K562 (cell line): ENCODE results near the gene ATOSA.

Experiments
- FOXM1 ChIP-seq, 2 experiments: fragments of 450-650 bp in 1 of 2; sonication (generic) in 1 of 2; formaldehyde crosslinking in 1 of 2; IDR thresholded peaks; 2 replicates each; pipeline versions ENCODE4 v1.6.1 to v1.9.0; 2017 to 2022; ENCODE audit warnings: low read depth in 2 of 2, mild to moderate bottlenecking in 2 of 2, missing genetic modification reagents in 1 of 2, moderate library complexity in 1 of 2
- GATA2 ChIP-seq: sonication (generic); formaldehyde crosslinking; IDR thresholded peaks from 2 replicates; pipeline ENCODE4 v1.4.0; 2020; ENCODE audit warnings: mild to moderate bottlenecking, missing genetic modification reagents
- KLF16 ChIP-seq: IDR thresholded peaks from 2 replicates; pipeline ENCODE4 v1.6.1; 2016; ENCODE audit warnings: antibody characterized with exemption
- POU5F1 ChIP-seq: fragments of 150-350 bp; IDR thresholded peaks from 2 replicates; pipeline ENCODE4 v1.6.1; 2014; ENCODE audit warnings: borderline replicate concordance, low read length, low read depth, mild to moderate bottlenecking; ENCODE audit not compliant: partially characterized antibody
- SOX6 ChIP-seq: fragments of 450-650 bp; IDR thresholded peaks from 2 replicates; pipeline ENCODE4 v1.6.1; 2014; ENCODE audit warnings: mild to moderate bottlenecking
- ZNF354B ChIP-seq: fragments of 250-450 bp; sonication (Bioruptor Pico); IDR thresholded peaks from 2 replicates; pipeline ENCODE4 v1.4.0; 2020
- ZNF512 ChIP-seq: IDR thresholded peaks from 2 replicates; pipeline ENCODE4 v1.6.1; 2016; ENCODE audit warnings: missing genetic modification characterization, missing compliant biosample characterization
- TF ChIP-seq, protein P1 (sequence below), 3 experiments: IDR thresholded peaks in 2 of 3; conservative IDR thresholded peaks in 1 of 3; 2 replicates each; pipeline ENCODE4 v1.5.1; 2011 to 2012; ENCODE audit warnings: low read length in 3 of 3, mild to moderate bottlenecking in 3 of 3, control low read depth in 2 of 3, improper control_type of control experiment in 1 of 3, inconsistent platforms in 1 of 3, low read depth in 1 of 3, mixed read lengths in 1 of 3, moderate library complexity in 1 of 3; ENCODE audit not compliant: insufficient read depth in 2 of 3
- TF ChIP-seq, protein P2 (sequence below), 2 experiments: fragments of 450-650 bp; formaldehyde crosslinking in 1 of 2; IDR thresholded peaks; 2 replicates each; pipeline versions ENCODE4 v1.4.0 to v1.6.1; 2014 to 2020; ENCODE audit warnings: mild to moderate bottlenecking in 2 of 2, borderline replicate concordance in 1 of 2, low read depth in 1 of 2

DNA sequence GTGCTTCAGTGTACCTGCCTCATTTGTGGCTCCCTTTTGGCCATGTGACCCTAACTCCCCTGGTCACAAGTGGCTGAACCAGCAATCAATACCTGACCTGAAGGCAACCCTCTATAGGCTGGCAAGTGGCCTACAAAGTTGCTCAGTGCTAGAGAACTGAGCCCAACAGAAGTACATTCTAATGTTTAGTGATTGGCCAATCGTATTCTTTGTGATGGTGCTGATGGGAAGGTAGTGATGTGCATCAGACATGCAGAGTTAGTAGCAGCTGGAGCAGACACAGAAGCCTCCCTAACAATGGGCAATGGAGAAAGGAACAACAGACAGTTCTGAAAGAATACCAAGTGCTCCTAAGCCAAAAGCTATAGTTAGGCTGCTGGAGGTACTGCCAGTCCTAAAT is 10.4 kb upstream of the ATOSA start:
- TF ChIP-seq FOXM1 (IDR thresholded peaks at IDR 0.05; ENCODE audit: low read depth) (no peak), FOXM1 (CRISPR knock-in tag; IDR thresholded peaks at IDR 0.05; ENCODE audit: low read depth) (no peak), ZNF512 (tag) (no peak), POU5F1 (no peak), GATA2 (CRISPR knock-in tag) (no peak), KLF16 (no peak), SOX6 (no peak), ZNF354B (CRISPR knock-in tag) (no peak)
- TF ChIP-seq, protein P1, sequence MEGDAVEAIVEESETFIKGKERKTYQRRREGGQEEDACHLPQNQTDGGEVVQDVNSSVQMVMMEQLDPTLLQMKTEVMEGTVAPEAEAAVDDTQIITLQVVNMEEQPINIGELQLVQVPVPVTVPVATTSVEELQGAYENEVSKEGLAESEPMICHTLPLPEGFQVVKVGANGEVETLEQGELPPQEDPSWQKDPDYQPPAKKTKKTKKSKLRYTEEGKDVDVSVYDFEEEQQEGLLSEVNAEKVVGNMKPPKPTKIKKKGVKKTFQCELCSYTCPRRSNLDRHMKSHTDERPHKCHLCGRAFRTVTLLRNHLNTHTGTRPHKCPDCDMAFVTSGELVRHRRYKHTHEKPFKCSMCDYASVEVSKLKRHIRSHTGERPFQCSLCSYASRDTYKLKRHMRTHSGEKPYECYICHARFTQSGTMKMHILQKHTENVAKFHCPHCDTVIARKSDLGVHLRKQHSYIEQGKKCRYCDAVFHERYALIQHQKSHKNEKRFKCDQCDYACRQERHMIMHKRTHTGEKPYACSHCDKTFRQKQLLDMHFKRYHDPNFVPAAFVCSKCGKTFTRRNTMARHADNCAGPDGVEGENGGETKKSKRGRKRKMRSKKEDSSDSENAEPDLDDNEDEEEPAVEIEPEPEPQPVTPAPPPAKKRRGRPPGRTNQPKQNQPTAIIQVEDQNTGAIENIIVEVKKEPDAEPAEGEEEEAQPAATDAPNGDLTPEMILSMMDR (IDR thresholded peaks at IDR 0.05 in 2 of 3, conservative IDR thresholded peaks at IDR 0.05 in 1 of 3; ENCODE audit: insufficient read depth in 2 of 3, low read depth in 1 of 3, low read length in 3 of 3), result no peak
- TF ChIP-seq, protein P2, sequence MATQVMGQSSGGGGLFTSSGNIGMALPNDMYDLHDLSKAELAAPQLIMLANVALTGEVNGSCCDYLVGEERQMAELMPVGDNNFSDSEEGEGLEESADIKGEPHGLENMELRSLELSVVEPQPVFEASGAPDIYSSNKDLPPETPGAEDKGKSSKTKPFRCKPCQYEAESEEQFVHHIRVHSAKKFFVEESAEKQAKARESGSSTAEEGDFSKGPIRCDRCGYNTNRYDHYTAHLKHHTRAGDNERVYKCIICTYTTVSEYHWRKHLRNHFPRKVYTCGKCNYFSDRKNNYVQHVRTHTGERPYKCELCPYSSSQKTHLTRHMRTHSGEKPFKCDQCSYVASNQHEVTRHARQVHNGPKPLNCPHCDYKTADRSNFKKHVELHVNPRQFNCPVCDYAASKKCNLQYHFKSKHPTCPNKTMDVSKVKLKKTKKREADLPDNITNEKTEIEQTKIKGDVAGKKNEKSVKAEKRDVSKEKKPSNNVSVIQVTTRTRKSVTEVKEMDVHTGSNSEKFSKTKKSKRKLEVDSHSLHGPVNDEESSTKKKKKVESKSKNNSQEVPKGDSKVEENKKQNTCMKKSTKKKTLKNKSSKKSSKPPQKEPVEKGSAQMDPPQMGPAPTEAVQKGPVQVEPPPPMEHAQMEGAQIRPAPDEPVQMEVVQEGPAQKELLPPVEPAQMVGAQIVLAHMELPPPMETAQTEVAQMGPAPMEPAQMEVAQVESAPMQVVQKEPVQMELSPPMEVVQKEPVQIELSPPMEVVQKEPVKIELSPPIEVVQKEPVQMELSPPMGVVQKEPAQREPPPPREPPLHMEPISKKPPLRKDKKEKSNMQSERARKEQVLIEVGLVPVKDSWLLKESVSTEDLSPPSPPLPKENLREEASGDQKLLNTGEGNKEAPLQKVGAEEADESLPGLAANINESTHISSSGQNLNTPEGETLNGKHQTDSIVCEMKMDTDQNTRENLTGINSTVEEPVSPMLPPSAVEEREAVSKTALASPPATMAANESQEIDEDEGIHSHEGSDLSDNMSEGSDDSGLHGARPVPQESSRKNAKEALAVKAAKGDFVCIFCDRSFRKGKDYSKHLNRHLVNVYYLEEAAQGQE (IDR thresholded peaks at IDR 0.05; ENCODE audit: borderline replicate concordance), result no peak
- TF ChIP-seq, protein P2 (CRISPR knock-in tag; IDR thresholded peaks at IDR 0.05; ENCODE audit: low read depth), result no peak
